HepG2 (cell line): ENCODE measurements around the gene PCCB. TPM values are rescaled to one million over a fixed set of nuclear protein-coding genes. Genes with fewer than 3 reads are reported as not detected.

ENCODE experiments used
- BCL6 ChIP-seq: IDR thresholded peaks from 2 replicates; pipeline ENCODE4 v1.6.1; 2016; ENCODE audit warnings: missing genetic modification reagents, missing compliant biosample characterization
- CTCF ChIP-seq: sonication (generic); formaldehyde crosslinking; IDR thresholded peaks from 2 replicates; pipeline ENCODE4 v1.5.0; 2020; ENCODE audit warnings: mild to moderate bottlenecking, missing genetic modification reagents, moderate library complexity
- FOXA1 ChIP-seq, 2 experiments: fragments of 450-650 bp in 1 of 2; sonication (generic) in 1 of 2; formaldehyde crosslinking in 1 of 2; IDR thresholded peaks; 2 replicates each; pipeline versions ENCODE4 v1.4.0 to v1.6.1; 2016 to 2020; ENCODE audit warnings: missing genetic modification reagents in 1 of 2
- GATAD2A ChIP-seq: IDR thresholded peaks from 2 replicates; pipeline ENCODE4 v1.6.1; 2016
- HNF4A ChIP-seq: sonication (generic); formaldehyde crosslinking; IDR thresholded peaks from 2 replicates; pipeline ENCODE4 v1.4.0; 2020; ENCODE audit warnings: missing genetic modification reagents
- NCOA2 ChIP-seq: sonication (generic); formaldehyde crosslinking; IDR thresholded peaks from 2 replicates; pipeline ENCODE4 v1.8.0; 2022; ENCODE audit warnings: inconsistent platforms
- PHF21A ChIP-seq: sonication (generic); formaldehyde crosslinking; IDR thresholded peaks from 2 replicates; pipeline ENCODE4 v1.5.0; 2020; ENCODE audit warnings: mild to moderate bottlenecking, missing genetic modification reagents
- SOX5 ChIP-seq: IDR thresholded peaks from 2 replicates; pipeline ENCODE4 v1.6.1; 2016; ENCODE audit warnings: borderline replicate concordance
- TEAD3 ChIP-seq: optimal IDR thresholded peaks from 2 replicates; pipeline ENCODE3; 2016; ENCODE audit warnings: borderline replicate concordance
- ZBTB43 ChIP-seq: sonication (generic); formaldehyde crosslinking; conservative IDR thresholded peaks from 2 replicates; pipeline ENCODE4 v1.4.0; 2020; ENCODE audit warnings: missing genetic modification reagents
- ZBTB7B ChIP-seq: sonication (generic); formaldehyde crosslinking; IDR thresholded peaks from 2 replicates; pipeline ENCODE4 v1.4.0; 2020; ENCODE audit warnings: missing genetic modification reagents
- ZFY ChIP-seq: sonication (generic); formaldehyde crosslinking; IDR thresholded peaks from 2 replicates; pipeline ENCODE4 v1.4.0; 2020; ENCODE audit warnings: missing genetic modification reagents
- ZNF280D ChIP-seq: sonication (generic); formaldehyde crosslinking; IDR thresholded peaks from 2 replicates; pipeline ENCODE4 v1.5.1; 2020; ENCODE audit warnings: mild to moderate bottlenecking, missing genetic modification reagents
- ZNF318 ChIP-seq: sonication (generic); formaldehyde crosslinking; IDR thresholded peaks from 2 replicates; pipeline ENCODE4 v1.4.0; 2020; ENCODE audit warnings: mild to moderate bottlenecking, missing genetic modification reagents
- ZNF431 ChIP-seq: sonication (generic); formaldehyde crosslinking; IDR thresholded peaks from 2 replicates; pipeline ENCODE4 v1.9.0; 2022; ENCODE audit warnings: missing genetic modification reagents, low read depth, mild to moderate bottlenecking, borderline replicate concordance
- polyA plus RNA-seq, 8 experiments: library from polyadenylated mRNA; depleted of rRNA in 3 of 8; stranded (reverse) in 7 of 8; unstranded in 1 of 8; fragments of >200 nt; fragmentation: Illumina TruSeq in 4 of 8; extraction: Trizol in 4 of 8; gene quantifications; 2 replicates each; pipeline versions ENCODE4 v1.2.1 to v1.2.3, GENCODE V29; 2011 to 2016; ENCODE audit warnings: low read depth in 4 of 8, missing spikeins in 1 of 8, mixed read lengths in 1 of 8; ENCODE audit not compliant: insufficient read depth in 1 of 8
- total RNA-seq, 5 experiments: library from RNA; depleted of rRNA; stranded (reverse); fragments of >200 nt; fragmentation: Illumina TruSeq; extraction: Trizol; gene quantifications; 2 replicates each; pipeline ENCODE4 v1.2.3, GENCODE V29; 2016; ENCODE audit warnings: low read depth in 1 of 5

PCCB gene
- total and polyA plus RNA-seq, 2 of the 13 experiments (the other 11 are each of a cell fraction or from before 2014, with no cell fraction given) = 84.1 to 88.7 TPM

GRCh38 chr3:136237961-136238649, 12.0 kb upstream of the PCCB start (continued):
- TF ChIP-seq ZNF318 (CRISPR knock-in tag) = no peak
- TF ChIP-seq ZNF431 (CRISPR knock-in tag) = no peak
- TF ChIP-seq SOX5 (CRISPR knock-in tag) = 0 out of 2 replicates have a peak, but pooled peaks have one; percentile 29
- TF ChIP-seq BCL6 (CRISPR knock-in tag) = peak; percentile 54; the same call in 1 of the 2 replicates
- TF ChIP-seq GATAD2A (CRISPR knock-in tag) = peak; percentile 65
- TF ChIP-seq NCOA2 (CRISPR knock-in tag) = 0 out of 2 replicates have a peak, but pooled peaks have one; percentile 36
- peak; percentile 84 for TF ChIP-seq HNF4A (CRISPR knock-in tag)
- 0 out of 2 replicates have a peak, but pooled peaks have one; percentile 11 for TF ChIP-seq ZNF280D
- 0 out of 2 replicates have a peak, but pooled peaks have one; percentile 15 for TF ChIP-seq CTCF (CRISPR knock-in tag)
- TF ChIP-seq TEAD3 (CRISPR knock-in tag) = peak; percentile 72
- no peak for TF ChIP-seq ZBTB43 (CRISPR knock-in tag)
- TF ChIP-seq FOXA1 (IDR thresholded peaks at IDR 0.05) = no peak
- TF ChIP-seq FOXA1 (CRISPR knock-in tag; IDR thresholded peaks at IDR 0.05) = peak; percentile 48; the same call in 1 of the 2 replicates
- TF ChIP-seq ZFY = no peak
- TF ChIP-seq PHF21A (CRISPR knock-in tag) = peak; percentile 39; the same call in 1 of the 2 replicates
- no peak for TF ChIP-seq ZBTB7B (CRISPR knock-in tag)
